Tibial nerve (tissue), 4 donors: ENCODE results near the gene DAB2. TPM values are rescaled to one million over a fixed set of nuclear protein-coding genes. Genes with fewer than 3 reads are reported as not detected.
"Not testable (repeated sequence)": the region's sequence is repeated elsewhere in the genome, so short reads cannot be mapped to it uniquely, and the experiment has no call there.

Experiments used
- DNase-seq, 2 donors: peaks; one replicate each; pipeline ENCODE4 v3.0.0-alpha.2; 2019; ENCODE audit warnings: low spot score in 2 of 2
- H3K27ac ChIP-seq, 4 donors: fragments of 200-600 bp; sonication (generic) in 3 of 4; one replicate each; pipeline ENCODE4 v1.5.1; 2017 to 2019; ENCODE audit warnings: mild to moderate bottlenecking in 1 of 4
- H3K27me3 ChIP-seq, 2 donors: fragments of 200-600 bp; sonication (generic) in 1 of 2; one replicate each; pipeline versions ENCODE4 v1.5.1 to v1.6.0; 2017 to 2019
- H3K36me3 ChIP-seq, 3 donors: fragments of 200-600 bp; sonication (generic); one replicate each; pipeline ENCODE4 v1.5.1; 2018 to 2019
- H3K4me1 ChIP-seq, 4 donors: fragments of 200-600 bp; sonication (generic) in 3 of 4; one replicate each; pipeline ENCODE4 v1.5.1; 2017 to 2019
- H3K4me3 ChIP-seq, 4 donors: fragments of 200-600 bp; sonication (generic) in 3 of 4; one replicate each; pipeline ENCODE4 v1.5.1; 2017 to 2019; ENCODE audit warnings: mild to moderate bottlenecking in 1 of 4, moderate library complexity in 1 of 4
- H3K9me3 ChIP-seq, 4 donors: fragments of 200-600 bp; sonication (generic) in 3 of 4; one replicate each; pipeline ENCODE4 v1.5.1; 2017 to 2019
- CTCF ChIP-seq, 5 experiments: fragments of 200-600 bp in 3 of 5; fragments of 450-650 bp in 2 of 5; sonication (generic) in 3 of 5; IDR thresholded peaks; one replicate each; pipeline ENCODE4 v1.5.1; 2016 to 2019; ENCODE audit warnings: antibody characterized with exemption in 5 of 5, mild to moderate bottlenecking in 3 of 5, moderate library complexity in 2 of 5
- EP300 ChIP-seq, 2 donors: sonication (generic); formaldehyde crosslinking; IDR thresholded peaks; one replicate each; pipeline ENCODE4 v1.6.1; 2017; ENCODE audit warnings: antibody characterized with exemption in 2 of 2, mild to moderate bottlenecking in 1 of 2
- POLR2A ChIP-seq, 2 donors: fragments of 450-650 bp; IDR thresholded peaks; one replicate each; pipeline ENCODE4 v1.6.1; 2017; ENCODE audit warnings: antibody characterized with exemption in 2 of 2, mild to moderate bottlenecking in 2 of 2, moderate library complexity in 2 of 2
- WGBS, 2 donors: methylation state at CpG; one replicate each; pipeline ENCODE4 v1.1.5; 2018; 5-methylcytosine and 5-hydroxymethylcytosine counted together
- total RNA-seq, 4 donors: library from RNA; depleted of rRNA; stranded (reverse); fragments of >200 nt; gene quantifications; one replicate each; pipeline ENCODE4 v1.1.0, GENCODE V29; 2016

Gene DAB2
- total RNA-seq, 4 donors from 2014 or later = 73.6 to 144 (median 115) TPM

- no peak overlapping the region for H3K4me3 ChIP-seq
- no peaks in the 10 kb centered on the region for H3K4me1 ChIP-seq
- no peaks in the 10 kb centered on the region for H3K36me3 ChIP-seq
- DNase-seq = no peak
- 87 to 95% methylated on average over 4 of the region's 4 CpGs for WGBS, 2 donors
- H3K27ac ChIP-seq = no peak overlapping the region
- peaks cover 0 to 26% (median 0%) of the 10 kb centered on the region in 4 donors for H3K9me3 ChIP-seq
- no peak for TF ChIP-seq POLR2A (IDR thresholded peaks at IDR 0.05)
- no peak for TF ChIP-seq EP300 (IDR thresholded peaks at IDR 0.05)
- TF ChIP-seq CTCF (IDR thresholded peaks at IDR 0.05) = no peak
- no peaks in the 10 kb centered on the region for H3K27me3 ChIP-seq
These were observed 75.3 kb downstream of the DAB2 start for GRCh38 chr5:39349484-39349883.

DNA sequence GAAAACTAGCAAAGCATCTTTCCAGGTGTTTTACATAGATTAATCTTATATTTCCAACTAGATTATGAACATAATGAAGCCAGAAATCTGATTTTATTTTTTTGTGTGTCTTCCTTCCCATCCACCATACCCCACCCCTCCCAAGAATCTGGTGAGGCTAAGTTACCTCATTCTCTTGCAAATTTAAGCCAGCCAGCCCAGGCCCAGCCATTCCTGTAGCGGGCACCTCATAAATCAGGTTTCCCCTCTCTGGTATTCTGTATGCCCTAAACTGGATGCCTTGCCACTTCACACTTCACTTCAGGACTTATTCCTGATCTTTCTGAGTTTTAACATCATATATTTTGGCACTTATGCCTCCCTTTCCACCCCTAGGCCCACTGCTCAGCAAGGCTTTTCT lies 82.3 kb downstream of the DAB2 start:
- WGBS, 2 donors = 91 to 100% methylated on average over 1 of the region's 1 CpG
- Histone ChIP-seq H3K27ac (no peak overlapping the region), H3K4me3 (no peak overlapping the region), H3K4me1 (no peaks in the 10 kb centered on the region), H3K9me3 (no peaks in the 10 kb centered on the region), H3K27me3 (no peaks in the 10 kb centered on the region), H3K36me3 (no peaks in the 10 kb centered on the region)
- no peak for DNase-seq
- TF ChIP-seq CTCF (IDR thresholded peaks at IDR 0.05) = no peak
- TF ChIP-seq EP300 (IDR thresholded peaks at IDR 0.05) = no peak

GRCh38 chr5:39341896-39342295 lies 82.9 kb downstream of the DAB2 start:
- no peak for DNase-seq
- Histone ChIP-seq H3K36me3 (no peaks in the 10 kb centered on the region), H3K9me3 (no peaks in the 10 kb centered on the region), H3K27ac (no peak overlapping the region), H3K4me3 (no peak overlapping the region), H3K4me1 (no peaks in the 10 kb centered on the region), H3K27me3 (no peaks in the 10 kb centered on the region)
- TF ChIP-seq EP300 (IDR thresholded peaks at IDR 0.05) (no peak), POLR2A (IDR thresholded peaks at IDR 0.05) (no peak), CTCF (IDR thresholded peaks at IDR 0.05) (no peak)
- WGBS, 2 donors = 22 to 60% methylated on average over 1 of the region's 1 CpG

DNA sequence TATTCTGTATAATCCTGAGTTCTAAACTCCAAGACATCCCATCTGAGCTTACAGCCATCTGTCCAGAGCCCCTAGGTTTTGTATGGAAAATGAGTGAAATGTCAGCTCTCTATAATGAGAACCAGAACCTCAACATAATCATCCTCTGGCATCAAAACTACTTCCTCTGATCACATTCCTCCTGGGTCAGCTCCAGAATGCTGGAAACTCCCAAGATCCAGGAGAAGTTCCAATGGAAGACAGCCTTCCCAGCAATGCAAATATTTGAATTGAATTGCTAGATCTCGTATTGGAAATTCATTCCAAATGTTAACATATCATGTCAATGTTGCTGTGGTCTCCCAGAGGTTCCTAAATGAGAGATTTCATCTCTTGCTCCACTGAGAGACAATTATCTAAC lies 84.3 kb downstream of the DAB2 start:
- Histone ChIP-seq H3K4me1 (no peaks in the 10 kb centered on the region), H3K9me3 (no peaks in the 10 kb centered on the region), H3K4me3 (no peak overlapping the region), H3K36me3 (no peaks in the 10 kb centered on the region), H3K27ac (no peak overlapping the region), H3K27me3 (no peaks in the 10 kb centered on the region)
- no peak for DNase-seq
- no peak for TF ChIP-seq EP300 (IDR thresholded peaks at IDR 0.05)
- no peak for TF ChIP-seq POLR2A (IDR thresholded peaks at IDR 0.05)
- no peak for TF ChIP-seq CTCF (IDR thresholded peaks at IDR 0.05)
- 60 to 71% methylated on average over 1 of the region's 1 CpG for WGBS, 2 donors

DNA sequence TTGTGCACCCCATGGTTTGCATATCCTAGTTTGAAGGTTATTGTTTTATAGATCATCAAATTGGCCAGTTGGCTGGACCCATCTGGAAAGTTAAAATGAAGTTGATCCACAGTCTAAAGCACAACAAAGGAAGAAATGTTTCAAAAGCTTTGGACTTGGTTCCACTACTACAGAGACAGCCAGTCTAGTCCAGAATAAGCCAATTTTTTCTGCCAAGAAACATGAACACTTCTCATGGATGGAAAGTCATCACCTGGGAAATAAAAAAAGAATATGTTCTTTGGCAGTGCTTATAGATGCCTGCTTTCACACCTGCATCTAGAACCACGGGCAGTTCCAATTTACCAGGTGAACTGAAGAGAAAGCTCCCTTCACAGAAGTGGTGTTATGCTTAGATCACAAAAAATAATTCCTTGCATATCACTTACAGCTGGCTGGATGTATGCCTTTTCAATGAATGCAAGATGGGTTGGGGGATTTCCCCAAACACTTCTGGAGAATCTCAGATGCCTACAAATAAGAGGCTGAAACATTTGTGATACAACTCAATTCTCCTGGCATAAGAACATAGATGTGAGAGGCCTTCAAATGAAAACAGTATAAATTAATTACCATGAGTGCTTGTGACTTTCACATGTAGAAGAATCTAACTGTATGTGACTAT lies 87.4 kb downstream of the DAB2 start:
- no peak overlapping the region for H3K27ac ChIP-seq
- H3K4me1 ChIP-seq = no peaks in the 10 kb centered on the region
- no peaks in the 10 kb centered on the region for H3K9me3 ChIP-seq
- no peak for DNase-seq
- H3K36me3 ChIP-seq = no peaks in the 10 kb centered on the region
- H3K27me3 ChIP-seq = no peaks in the 10 kb centered on the region
- no peak overlapping the region for H3K4me3 ChIP-seq
- TF ChIP-seq EP300 (IDR thresholded peaks at IDR 0.05) = no peak
- WGBS, 2 donors = 67 to 71% methylated on average over 1 of the region's 1 CpG

- H3K4me3 ChIP-seq, H3K27me3 ChIP-seq, H3K9me3 ChIP-seq, H3K27ac ChIP-seq, DNase-seq, H3K4me1 ChIP-seq, H3K36me3 ChIP-seq: not testable (repeated sequence)
- WGBS, 2 donors = 87 to 96% methylated on average over 5 to 17 of the region's 27 CpGs
These were observed 90.5 kb downstream of the DAB2 start for GRCh38 chr5:39334296-39334695.
